NCI-H510A (cell line): ENCODE measurements around the gene RFNG.

Experiments
- DNase-seq: peaks from one replicate; lab custom pipeline; 2025; lab: John Stamatoyannopoulos, UW

Gene RFNG

DNA sequence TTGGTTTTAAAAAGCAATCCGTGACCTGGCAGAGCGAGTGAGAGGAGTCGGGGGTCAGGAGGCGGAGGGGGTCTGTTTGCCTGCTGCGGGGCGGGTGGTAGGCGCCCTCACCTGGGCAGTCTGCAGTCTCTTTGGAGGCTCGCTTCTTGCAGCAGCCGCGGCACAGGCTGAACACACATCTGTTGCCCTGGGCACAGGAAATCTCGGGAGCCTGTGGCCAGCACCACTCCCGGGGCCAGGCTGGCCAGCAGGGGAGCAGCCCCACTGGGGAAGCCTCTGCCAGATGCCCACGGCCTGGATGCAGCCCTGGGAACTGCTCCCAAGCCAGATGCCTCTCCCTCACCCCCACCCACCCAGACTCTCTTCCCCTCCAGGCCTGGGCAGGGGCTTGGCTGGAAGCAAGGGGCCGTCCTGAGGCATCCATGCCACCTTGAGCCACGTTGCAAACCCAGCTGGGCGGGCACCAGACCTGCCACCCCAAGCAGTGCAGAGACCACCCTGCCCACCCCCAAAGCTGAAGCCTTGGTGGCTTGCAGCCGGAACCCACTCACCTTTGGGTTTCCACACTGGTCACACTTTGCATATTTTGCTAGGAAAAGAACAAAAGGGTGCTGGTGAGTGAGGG, 6.7 kb upstream of the RFNG start:
- DNase-seq, result no peak

- no peak for DNase-seq
Measured at GRCh38 chr17:82056729-82057621, 5.4 kb upstream of the RFNG start.

DNA sequence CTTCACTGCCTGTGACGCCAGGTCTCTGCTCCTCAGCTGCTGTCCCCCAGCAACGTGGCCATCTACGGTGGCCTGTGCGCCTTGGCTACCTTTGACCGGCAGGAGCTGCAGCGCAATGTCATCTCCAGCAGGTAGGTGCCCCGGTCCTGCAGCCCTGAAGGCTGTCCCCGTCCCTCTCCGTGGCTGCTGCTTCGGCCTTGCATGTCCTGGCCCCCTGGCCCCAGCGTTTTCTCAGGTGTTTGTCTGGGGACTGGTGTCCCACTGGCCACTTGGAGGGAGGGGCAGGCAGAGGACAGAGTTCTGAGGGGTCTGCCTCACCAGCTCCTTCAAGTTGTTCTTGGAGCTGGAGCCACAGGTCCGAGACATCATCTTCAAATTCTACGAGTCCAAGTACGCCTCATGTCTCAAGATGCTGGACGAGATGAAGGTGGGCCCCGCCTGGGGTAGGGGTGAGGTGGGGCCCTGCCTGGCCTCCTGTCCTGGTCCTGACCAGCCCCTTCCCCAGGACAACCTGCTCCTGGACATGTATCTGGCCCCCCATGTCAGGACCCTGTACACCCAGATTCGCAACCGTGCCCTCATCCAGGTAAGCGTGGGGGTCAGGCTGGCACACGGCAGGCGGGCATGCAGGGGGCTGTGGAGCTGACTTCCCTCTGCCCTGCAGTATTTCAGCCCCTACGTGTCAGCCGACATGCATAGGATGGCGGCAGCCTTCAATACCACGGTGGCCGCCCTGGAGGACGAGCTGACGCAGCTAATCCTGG, 4.5 kb upstream of the RFNG start:
- DNase-seq, result no peak

GRCh38 chr17:82055023-82055964, 3.7 kb upstream of the RFNG start:
- DNase-seq, result no peak

DNA sequence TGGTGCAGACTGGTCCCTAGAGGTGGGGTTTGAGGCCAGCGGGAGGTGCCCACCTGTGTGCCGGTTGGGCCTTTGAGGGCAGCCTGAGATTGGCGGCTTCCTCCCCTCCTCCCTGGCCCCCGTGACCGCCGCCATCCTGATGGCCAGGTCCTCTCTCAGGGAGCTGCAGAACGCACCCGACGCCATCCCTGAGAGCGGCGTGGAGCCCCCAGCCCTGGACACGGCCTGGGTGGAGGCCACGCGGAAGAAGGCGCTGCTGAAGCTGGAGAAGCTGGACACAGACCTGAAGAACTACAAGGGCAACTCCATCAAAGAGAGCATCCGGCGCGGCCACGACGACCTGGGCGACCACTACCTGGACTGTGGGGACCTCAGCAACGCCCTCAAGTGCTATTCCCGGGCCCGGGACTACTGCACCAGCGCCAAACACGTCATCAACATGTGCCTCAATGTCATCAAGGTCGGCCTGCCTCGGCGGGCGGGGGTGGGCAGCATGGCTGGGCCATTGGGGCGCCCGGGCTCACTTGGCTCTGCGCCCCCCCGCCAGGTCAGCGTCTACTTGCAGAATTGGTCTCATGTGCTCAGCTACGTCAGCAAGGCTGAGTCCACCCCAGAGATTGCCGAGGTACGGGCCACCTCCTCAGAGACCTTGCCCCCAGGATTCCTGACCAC, 2.9 kb upstream of the RFNG start:
- no peak for DNase-seq

- no peak for DNase-seq
Measured at GRCh38 chr17:82053556-82054263, 2.1 kb upstream of the RFNG start.

DNA sequence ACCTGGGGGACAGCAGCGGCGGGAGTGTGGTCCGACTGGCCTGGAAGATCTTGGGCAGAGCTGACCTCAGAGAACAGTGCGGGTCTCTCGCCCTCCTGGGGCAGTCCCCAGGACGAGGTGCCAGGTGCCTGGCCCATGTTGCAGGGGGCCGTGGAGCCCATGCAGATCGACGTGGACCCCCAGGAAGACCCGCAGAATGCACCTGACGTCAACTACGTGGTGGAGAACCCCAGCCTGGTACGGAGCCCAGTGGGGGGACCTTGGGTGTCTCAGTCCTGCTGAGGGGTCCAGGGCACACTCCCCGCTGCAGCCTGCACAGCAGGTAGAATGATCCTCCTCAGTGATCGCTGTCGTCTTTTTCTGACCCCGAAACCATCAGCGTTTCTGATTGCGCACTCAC, 1.5 kb upstream of the RFNG start:
- DNase-seq, result no peak

GRCh38 chr17:82052638-82053059, 1.0 kb upstream of the RFNG start:
- DNase-seq, result no peak

DNA sequence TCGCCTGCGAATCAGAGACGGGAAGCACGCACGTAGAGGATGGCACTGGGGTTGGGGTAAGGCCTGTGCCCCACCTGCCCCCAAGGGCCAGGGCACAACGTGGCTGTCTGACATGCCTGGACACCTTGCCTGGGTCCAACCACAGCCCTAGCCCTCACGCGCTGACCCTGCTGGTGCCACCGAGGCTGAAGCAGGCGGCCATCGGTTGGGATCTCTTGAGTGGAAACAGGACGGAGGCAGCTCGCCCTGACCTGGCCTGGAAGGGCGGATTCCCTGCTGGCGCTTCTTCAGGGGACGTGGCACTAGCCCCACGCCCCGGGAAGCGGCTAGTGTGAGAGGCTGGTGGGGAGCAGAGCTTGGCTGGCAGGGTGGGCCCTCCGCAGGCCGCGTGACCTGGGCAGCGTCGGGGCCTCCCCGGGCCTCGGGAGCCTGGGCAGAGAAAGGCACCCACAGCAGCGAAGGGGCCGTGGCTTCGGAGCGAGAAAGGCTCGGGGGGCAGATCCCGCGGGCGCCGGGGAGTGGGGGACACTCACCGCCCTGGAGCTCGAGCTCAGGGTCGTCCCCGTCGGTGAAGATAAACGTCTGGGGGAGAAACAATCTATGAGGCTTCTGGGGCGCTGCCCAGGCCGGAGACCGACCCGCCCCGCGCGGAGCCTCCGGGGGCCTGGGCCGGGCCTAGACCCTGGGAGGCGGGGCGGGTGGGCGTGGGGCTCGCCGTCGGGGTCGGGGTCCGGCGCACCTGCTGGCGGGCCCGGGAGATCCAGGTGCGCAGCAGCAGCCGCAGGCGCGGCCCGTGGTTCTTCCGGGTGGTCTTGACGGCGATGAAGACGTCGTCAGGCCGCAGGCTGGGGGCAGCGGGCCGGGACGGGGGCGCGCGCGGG, 610 bp downstream of the RFNG start:
- no peak for DNase-seq

DNA sequence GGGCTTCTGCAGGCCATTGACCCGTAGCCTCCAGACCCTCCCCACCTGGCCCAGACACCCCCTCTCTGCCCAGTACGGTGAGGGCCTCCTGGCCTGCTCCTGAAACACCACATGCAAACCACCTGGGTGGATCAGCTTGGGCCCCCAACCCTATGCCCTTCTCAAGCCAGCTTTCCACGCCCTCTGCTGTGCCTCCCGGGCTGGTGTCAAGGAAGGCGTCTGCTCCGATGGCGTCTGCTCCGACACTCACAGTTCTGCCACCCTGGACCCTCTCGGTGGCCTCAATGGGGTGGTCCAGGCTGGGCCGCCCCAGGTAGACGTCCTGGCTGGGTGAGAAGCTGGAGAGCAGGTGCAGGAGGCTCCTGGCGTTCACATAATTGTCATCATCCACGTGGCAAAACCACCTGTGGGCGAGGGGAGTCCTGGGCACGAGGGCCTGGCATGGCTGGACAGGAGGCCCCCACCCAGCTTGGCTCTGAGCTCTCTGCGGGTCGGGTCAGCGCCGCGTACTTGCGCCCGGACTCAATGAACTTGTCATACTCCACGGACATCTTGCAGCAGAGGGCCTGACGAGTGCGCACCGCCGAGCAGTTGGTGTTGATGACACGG, 1.4 kb downstream of the RFNG start:
- DNase-seq, result no peak

GRCh38 chr17:82049521-82049971, 2.1 kb downstream of the RFNG start:
- no peak for DNase-seq

GRCh38 chr17:82049106-82049505, 2.5 kb downstream of the RFNG start:
- no peak for DNase-seq

DNA sequence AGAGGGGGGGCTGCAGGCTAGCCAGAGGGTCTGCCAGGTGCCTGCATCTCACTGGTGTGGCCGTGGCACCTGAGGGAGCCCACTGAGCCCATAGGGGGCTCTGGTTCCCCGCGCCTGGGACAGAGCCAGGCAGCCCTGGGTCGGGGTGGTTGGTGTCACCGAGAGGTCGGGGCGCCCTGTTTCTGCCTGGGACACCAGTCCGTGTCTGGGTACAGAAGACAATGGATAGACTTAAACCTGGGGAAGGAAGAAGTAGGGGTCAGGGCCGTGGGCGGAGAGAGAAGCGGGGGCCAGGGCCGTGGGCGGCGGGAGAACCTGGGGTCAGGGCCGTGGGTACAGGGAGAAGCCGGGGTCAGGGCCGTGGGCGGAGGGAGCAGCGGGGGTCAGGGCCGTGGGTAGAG, 3.0 kb downstream of the RFNG start:
- DNase-seq, result no peak

DNA sequence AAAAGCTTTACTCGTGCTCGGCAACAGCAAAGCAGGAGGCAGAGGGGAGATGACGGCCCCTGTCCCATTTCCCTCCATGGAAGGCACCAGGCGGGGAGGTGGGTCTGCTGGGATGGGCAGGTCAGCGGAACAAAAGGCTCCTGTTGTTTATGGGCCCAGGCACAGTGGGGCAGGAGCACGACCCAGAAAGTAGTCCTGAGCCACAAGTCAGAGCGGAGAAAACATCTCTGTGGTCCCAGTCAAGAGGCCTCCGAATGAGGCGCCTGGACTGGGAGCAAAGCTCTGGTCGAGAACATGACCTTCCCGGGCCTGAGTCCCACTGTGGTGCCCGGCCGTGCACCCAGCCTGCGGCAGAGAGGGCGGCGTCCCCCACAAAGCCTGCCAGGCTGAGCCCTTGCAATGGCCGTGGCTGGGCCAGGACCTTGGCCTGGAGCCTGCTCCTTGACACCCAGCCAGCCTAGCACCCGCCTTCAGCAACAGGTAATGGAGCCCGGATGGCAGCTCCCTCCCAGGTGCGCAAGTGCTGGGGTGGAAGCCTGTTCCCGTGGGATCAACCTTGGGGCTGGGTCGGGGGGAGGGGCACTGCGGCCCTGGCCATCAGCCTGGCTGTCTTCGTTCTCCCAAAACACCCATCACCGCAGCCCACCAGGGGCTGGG, 3.6 kb downstream of the RFNG start:
- DNase-seq, result no peak

DNA sequence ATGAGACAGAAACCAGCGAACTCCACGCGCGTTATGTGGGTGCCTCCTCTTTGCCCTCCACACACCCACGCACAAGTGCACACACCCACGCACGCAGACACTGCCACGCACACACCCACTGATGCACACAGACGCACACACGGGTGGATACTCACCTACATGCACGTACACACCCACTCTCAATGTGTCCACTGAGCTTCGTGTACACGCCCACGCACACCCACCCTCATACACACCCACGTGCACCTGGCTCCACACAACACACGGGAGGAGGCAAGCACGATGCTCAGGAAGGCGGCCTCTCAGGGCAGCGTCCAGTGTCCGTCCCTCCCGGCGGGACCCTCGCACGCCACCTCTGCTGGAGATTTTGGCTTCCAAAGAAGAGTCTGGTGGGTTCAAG, 4.2 kb downstream of the RFNG start:
- DNase-seq, result no peak

DNA sequence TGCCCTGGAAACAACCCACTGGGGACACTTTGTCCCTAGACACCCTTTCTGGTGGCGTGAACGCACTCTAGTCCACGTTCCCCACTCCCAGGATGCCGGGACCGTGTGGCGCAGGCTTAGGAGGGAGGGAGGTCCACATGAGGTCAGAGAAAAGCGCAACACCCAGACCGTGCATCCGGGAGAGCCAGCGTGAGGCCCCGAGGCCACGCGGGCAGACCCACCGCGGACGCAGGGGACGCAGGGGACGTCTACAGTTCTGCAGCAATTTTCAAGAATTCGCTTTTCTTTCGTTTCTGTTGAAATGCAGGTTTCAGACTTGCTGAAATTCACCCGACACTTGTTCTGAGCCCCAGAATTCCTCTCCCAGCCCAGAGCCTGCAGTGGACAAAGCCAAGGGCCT, 4.7 kb downstream of the RFNG start:
- no peak for DNase-seq

GRCh38 chr17:82045936-82046484, 5.6 kb downstream of the RFNG start:
- no peak for DNase-seq

DNA sequence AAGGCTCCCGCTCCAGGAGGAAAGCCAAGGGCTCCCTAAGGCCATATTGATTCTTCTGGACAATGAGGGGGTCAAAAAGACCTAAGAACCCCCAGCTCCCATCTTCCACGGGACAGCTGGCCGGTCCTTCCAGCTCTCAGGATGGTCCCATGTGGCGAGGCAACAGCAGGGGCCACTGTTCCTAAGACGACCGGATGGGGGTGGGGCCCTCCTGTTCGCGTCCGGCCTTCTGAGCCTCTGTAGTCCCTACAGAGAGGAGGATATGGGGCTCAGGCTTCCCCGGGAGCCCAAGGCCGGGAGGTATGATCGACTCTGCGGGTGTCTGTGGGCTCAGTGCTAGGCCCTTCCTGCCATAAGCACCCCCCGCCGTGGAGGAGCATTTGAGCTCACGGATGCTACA, 8.1 kb downstream of the RFNG start:
- no peak for DNase-seq
